Osteoblast (primary cell): ENCODE data around the gene SLC12A8. TPM values are rescaled to one million over a fixed set of nuclear protein-coding genes. Genes with fewer than 3 reads are reported as not detected.

Experiments used
- DNase-seq: peaks from one replicate; pipeline ENCODE4 v3.0.0; 2011; ENCODE audit warnings: low spot score, mixed read lengths; ENCODE audit not compliant: insufficient read length; ENCODE audit errors: missing footprints
- H2AFZ ChIP-seq: 2 replicates; pipeline ENCODE4 v1.6.0; 2011; ENCODE audit warnings: mild to moderate bottlenecking, low read length
- H3K27ac ChIP-seq: 2 replicates; pipeline ENCODE4 v1.5.1; 2011; ENCODE audit warnings: mild to moderate bottlenecking, low read depth, low read length, moderate library complexity
- H3K27me3 ChIP-seq: 2 replicates; pipeline ENCODE4 v1.6.0; 2012; ENCODE audit warnings: mild to moderate bottlenecking, control low read depth, inconsistent platforms, low read length, moderate library complexity; ENCODE audit not compliant: insufficient read depth
- H3K36me3 ChIP-seq: 2 replicates; pipeline ENCODE4 v1.5.1; 2011; ENCODE audit warnings: mild to moderate bottlenecking, low read length, control low read depth, moderate library complexity; ENCODE audit not compliant: insufficient read depth
- H3K4me1 ChIP-seq: 2 replicates; pipeline ENCODE4 v1.5.1; 2011; ENCODE audit warnings: mild to moderate bottlenecking, low read length, control low read depth, moderate library complexity; ENCODE audit not compliant: insufficient read depth
- H3K4me2 ChIP-seq: 2 replicates; pipeline ENCODE4 v1.6.0; 2011; ENCODE audit warnings: mild to moderate bottlenecking, low read length; ENCODE audit not compliant: insufficient read depth
- H3K4me3 ChIP-seq: fragments of 200-600 bp; sonication (generic); 3 replicates; pipeline ENCODE4 v1.5.1; 2012; ENCODE audit warnings: mild to moderate bottlenecking, low read length, inconsistent platforms; ENCODE audit not compliant: insufficient read depth
- H3K79me2 ChIP-seq: 2 replicates; pipeline ENCODE4 v1.6.0; 2012; ENCODE audit warnings: mild to moderate bottlenecking, low read length, control low read depth, inconsistent platforms; ENCODE audit not compliant: insufficient read depth
- H3K9me3 ChIP-seq: 2 replicates; pipeline ENCODE4 v1.5.1; 2011; ENCODE audit warnings: low read depth, low read length, control low read depth
- H4K20me1 ChIP-seq: 2 replicates; pipeline ENCODE4 v1.6.0; 2012; ENCODE audit warnings: mild to moderate bottlenecking, low read length, control low read depth; ENCODE audit not compliant: insufficient read depth
- total RNA-seq: library from RNA; depleted of rRNA; stranded (reverse); fragments of >200 nt; gene quantifications from 2 replicates; pipeline ENCODE4 v1.2.3, GENCODE V29; 2012
- TF ChIP-seq, protein P1 (sequence below): IDR thresholded peaks from 2 replicates; pipeline ENCODE4 v1.5.1; 2011; ENCODE audit warnings: mild to moderate bottlenecking, low read depth, low read length, moderate library complexity; ENCODE audit errors: extremely low read depth

SLC12A8 gene
- total RNA-seq, 1 donor = 36.2 TPM

- peak overlapping the region; percentile 92 for H3K27ac ChIP-seq
- DNase-seq = peak; percentile 93
Observed at GRCh38 chr3:125140011-125140817, 72.3 kb downstream of the SLC12A8 start.

GRCh38 chr3:125139386-125139785, 73.2 kb downstream of the SLC12A8 start:
- Histone ChIP-seq H3K27me3 (no peaks in the 10 kb centered on the region), H2AFZ (no peak overlapping the region), H3K27ac (peak overlapping the region; percentile 92), H4K20me1 (no peaks in the 10 kb centered on the region), H3K4me1 (peaks cover 53% of the 10 kb centered on the region), H3K79me2 (no peaks in the 10 kb centered on the region), H3K4me3 (no peak overlapping the region), H3K9me3 (no peaks in the 10 kb centered on the region), H3K36me3 (no peaks in the 10 kb centered on the region), H3K4me2 (no peak overlapping the region)
- TF ChIP-seq, protein P1, sequence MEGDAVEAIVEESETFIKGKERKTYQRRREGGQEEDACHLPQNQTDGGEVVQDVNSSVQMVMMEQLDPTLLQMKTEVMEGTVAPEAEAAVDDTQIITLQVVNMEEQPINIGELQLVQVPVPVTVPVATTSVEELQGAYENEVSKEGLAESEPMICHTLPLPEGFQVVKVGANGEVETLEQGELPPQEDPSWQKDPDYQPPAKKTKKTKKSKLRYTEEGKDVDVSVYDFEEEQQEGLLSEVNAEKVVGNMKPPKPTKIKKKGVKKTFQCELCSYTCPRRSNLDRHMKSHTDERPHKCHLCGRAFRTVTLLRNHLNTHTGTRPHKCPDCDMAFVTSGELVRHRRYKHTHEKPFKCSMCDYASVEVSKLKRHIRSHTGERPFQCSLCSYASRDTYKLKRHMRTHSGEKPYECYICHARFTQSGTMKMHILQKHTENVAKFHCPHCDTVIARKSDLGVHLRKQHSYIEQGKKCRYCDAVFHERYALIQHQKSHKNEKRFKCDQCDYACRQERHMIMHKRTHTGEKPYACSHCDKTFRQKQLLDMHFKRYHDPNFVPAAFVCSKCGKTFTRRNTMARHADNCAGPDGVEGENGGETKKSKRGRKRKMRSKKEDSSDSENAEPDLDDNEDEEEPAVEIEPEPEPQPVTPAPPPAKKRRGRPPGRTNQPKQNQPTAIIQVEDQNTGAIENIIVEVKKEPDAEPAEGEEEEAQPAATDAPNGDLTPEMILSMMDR = no peak
- no peak for DNase-seq

More at GRCh38 chr3:125140011-125140817, 72.3 kb downstream of the SLC12A8 start:
- TF ChIP-seq, protein P1 = no peak
- H3K79me2 ChIP-seq = no peaks in the 10 kb centered on the region
- no peaks in the 10 kb centered on the region for H3K27me3 ChIP-seq
- H3K9me3 ChIP-seq = no peaks in the 10 kb centered on the region
- H3K36me3 ChIP-seq = no peaks in the 10 kb centered on the region
- H3K4me2 ChIP-seq = peak overlapping the region; percentile 64
- H3K4me3 ChIP-seq = no peak overlapping the region
- H2AFZ ChIP-seq = peak overlapping the region; percentile 63
- peaks cover 58% of the 10 kb centered on the region for H3K4me1 ChIP-seq
- H4K20me1 ChIP-seq = no peaks in the 10 kb centered on the region

DNA sequence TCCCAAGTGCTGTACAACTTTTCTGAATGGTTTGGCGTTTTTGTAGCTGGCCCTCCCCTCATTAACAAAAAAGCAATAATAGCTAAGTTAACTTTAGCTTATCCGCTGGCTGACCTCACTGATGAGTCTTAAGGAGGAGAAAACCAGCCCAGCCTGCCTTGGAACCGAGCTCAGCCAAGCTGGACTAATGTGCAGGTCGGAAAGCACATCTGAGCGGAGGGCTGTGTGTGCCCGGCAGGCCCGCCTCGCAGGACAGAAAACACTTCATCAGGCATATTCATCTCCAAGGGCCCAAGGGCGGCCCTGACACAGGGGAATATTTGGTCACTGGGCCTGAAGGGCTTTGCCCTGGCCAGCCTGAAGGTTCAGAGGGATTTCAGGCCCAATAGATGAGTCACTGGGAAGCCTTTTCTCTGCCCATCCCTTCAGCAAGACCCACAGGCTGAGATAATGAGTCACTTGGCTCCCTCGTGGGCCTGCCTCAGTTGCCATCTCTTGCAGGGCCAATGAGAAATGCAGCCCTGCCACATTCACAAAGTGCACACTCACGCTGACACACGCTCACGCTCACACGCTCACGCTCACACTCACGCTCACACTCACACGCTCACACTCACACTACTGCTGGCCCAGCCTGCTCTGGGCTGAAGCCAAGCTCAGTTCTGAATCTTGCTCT, 75.1 kb downstream of the SLC12A8 start:
- Histone ChIP-seq H3K4me3 (no peak overlapping the region), H3K79me2 (no peaks in the 10 kb centered on the region), H3K4me1 (peaks cover 47% of the 10 kb centered on the region), H3K36me3 (no peaks in the 10 kb centered on the region), H3K4me2 (peak overlapping the region; percentile 15), H3K9me3 (no peaks in the 10 kb centered on the region), H2AFZ (peak overlapping the region; percentile 7), H3K27ac (peak overlapping the region; percentile 82), H4K20me1 (no peaks in the 10 kb centered on the region), H3K27me3 (no peaks in the 10 kb centered on the region)
- DNase-seq = peak; percentile 97
- TF ChIP-seq, protein P1 = no peak

DNA sequence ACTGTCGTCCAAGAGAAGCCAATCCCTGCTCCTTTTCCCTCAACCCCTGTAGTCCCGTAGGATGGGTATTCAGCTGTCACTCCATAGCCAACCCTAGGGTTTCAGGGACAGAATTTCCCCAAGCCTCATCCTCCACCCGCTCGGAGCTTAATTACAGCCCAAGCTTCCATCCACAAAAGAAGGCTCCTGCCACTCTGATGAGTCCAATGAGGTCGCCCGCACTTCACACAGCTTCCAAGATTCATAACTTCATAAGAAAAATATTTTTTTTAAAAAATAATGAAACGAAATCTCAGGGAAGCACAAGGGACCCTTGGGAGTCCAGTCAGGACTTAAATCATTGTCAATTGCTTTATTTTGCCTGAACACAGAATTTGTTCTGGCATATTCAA, 75.6 kb downstream of the SLC12A8 start:
- H3K4me2 ChIP-seq = peak overlapping the region; percentile 15
- no peaks in the 10 kb centered on the region for H4K20me1 ChIP-seq
- H3K4me1 ChIP-seq = peaks cover 45% of the 10 kb centered on the region
- H3K79me2 ChIP-seq = no peaks in the 10 kb centered on the region
- DNase-seq = no peak
- TF ChIP-seq, protein P1 = no peak
- H3K27ac ChIP-seq = peak overlapping the region; percentile 82
- H3K4me3 ChIP-seq = no peak overlapping the region
- H2AFZ ChIP-seq = peak overlapping the region; percentile 53
- H3K27me3 ChIP-seq = no peaks in the 10 kb centered on the region
- no peaks in the 10 kb centered on the region for H3K36me3 ChIP-seq
- no peaks in the 10 kb centered on the region for H3K9me3 ChIP-seq
